Activated T-cell treated with anti-CD3 and anti-CD28 coated beads, Interleukin-2, amount 50 U/mL, for 4 hours (primary cell): ENCODE measurements around the gene FBXO44. TPM values are rescaled to one million over a fixed set of nuclear protein-coding genes. Genes with fewer than 3 reads are reported as not detected.
"Not testable (repeated sequence)": the region's sequence is repeated elsewhere in the genome, so short reads cannot be mapped to it uniquely, and the experiment has no call there.

Source experiments
- ATAC-seq, 2 donors: fragments of 200-7000 bp; cut with Tn5 transposase; one replicate each; pipeline ENCODE4 v1.10.0; 2021
- DNase-seq: peaks from one replicate; pipeline ENCODE4 v3.0.0-alpha.2; 2020
- H3K27me3 Mint-ChIP-seq: one replicate; pipeline ENCODE4 v1.8.0; 2021; ENCODE audit warnings: low read depth, mixed read lengths
- H3K36me3 Mint-ChIP-seq: one replicate; pipeline ENCODE4 v1.8.0; 2022; ENCODE audit warnings: mixed read lengths; ENCODE audit not compliant: insufficient read depth
- H3K4me1 Mint-ChIP-seq: one replicate; pipeline ENCODE4 v1.8.0; 2021; ENCODE audit warnings: low read depth, mixed read lengths
- H3K4me3 Mint-ChIP-seq: one replicate; pipeline ENCODE4 v1.8.0; 2021; ENCODE audit warnings: mild to moderate bottlenecking, moderate library complexity, mixed read lengths
- H3K9me3 Mint-ChIP-seq: one replicate; pipeline ENCODE4 v1.8.0; 2021; ENCODE audit warnings: mixed read lengths
- total RNA-seq, 3 donors: library from RNA; stranded (reverse); gene quantifications; one replicate each; pipeline ENCODE4 v1.2.1, GENCODE V29; 2021

Gene FBXO44
- total RNA-seq, 3 donors from 2014 or later: 12.6 to 13.6 (median 13.2) TPM

DNA sequence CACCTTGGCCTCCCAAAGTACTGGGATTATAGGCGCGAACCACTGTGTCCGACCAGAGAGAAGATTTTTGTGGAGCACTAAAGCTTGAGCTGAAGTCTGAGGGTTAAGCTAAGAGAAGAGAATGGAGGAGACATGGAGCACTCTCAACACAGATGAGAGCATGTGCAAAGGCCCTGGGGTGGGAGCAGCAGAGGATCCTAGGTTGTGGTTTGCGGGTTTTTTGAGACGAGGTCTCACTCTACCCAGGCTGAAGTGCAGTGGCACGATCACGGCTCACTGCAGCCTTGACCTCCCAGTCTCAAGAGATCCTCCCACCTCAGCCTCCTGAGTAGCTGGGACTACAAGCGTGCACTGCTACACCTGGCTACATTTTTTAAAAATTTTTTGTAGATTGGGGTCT lies 31.0 kb upstream of the FBXO44 start:
- Mint-ChIP-seq H3K9me3 (no peaks in the 10 kb centered on the region), H3K27me3 (peaks cover 25% of the 10 kb centered on the region), H3K4me3 (no peak overlapping the region), H3K36me3 (no peaks in the 10 kb centered on the region), H3K4me1 (no peaks in the 10 kb centered on the region)
- DNase-seq (no peak), ATAC-seq (no peak)

- Mint-ChIP-seq H3K27me3 (peaks cover 29% of the 10 kb centered on the region), H3K4me1 (no peaks in the 10 kb centered on the region), H3K36me3 (no peaks in the 10 kb centered on the region), H3K9me3 (no peaks in the 10 kb centered on the region), H3K4me3 (no peak overlapping the region)
- no peak for DNase-seq
- ATAC-seq: no peak
These were observed 28.1 kb upstream of the FBXO44 start for GRCh38 chr1:11626551-11626950.

- Mint-ChIP-seq H3K4me1 (no peaks in the 10 kb centered on the region), H3K27me3 (peaks cover 23% of the 10 kb centered on the region), H3K4me3 (no peak overlapping the region), H3K36me3 (no peaks in the 10 kb centered on the region), H3K9me3 (no peaks in the 10 kb centered on the region)
- DNase-seq: no peak
- no peak for ATAC-seq
These were observed 25.9 kb upstream of the FBXO44 start for GRCh38 chr1:11628767-11629166.

GRCh38 chr1:11629184-11630016 lies 25.3 kb upstream of the FBXO44 start:
- no peaks in the 10 kb centered on the region for H3K4me1 Mint-ChIP-seq
- DNase-seq (no peak), ATAC-seq (no peak)
- no peaks in the 10 kb centered on the region for H3K9me3 Mint-ChIP-seq
- no peak overlapping the region for H3K4me3 Mint-ChIP-seq
- H3K27me3 Mint-ChIP-seq: peaks cover 29% of the 10 kb centered on the region
- no peaks in the 10 kb centered on the region for H3K36me3 Mint-ChIP-seq

GRCh38 chr1:11634365-11635192 lies 20.1 kb upstream of the FBXO44 start:
- H3K27me3 Mint-ChIP-seq: peaks cover 23% of the 10 kb centered on the region
- DNase-seq (no peak), ATAC-seq (no peak)
- H3K4me1 Mint-ChIP-seq: no peaks in the 10 kb centered on the region
- no peaks in the 10 kb centered on the region for H3K9me3 Mint-ChIP-seq
- H3K36me3 Mint-ChIP-seq: no peaks in the 10 kb centered on the region
- H3K4me3 Mint-ChIP-seq: no peak overlapping the region

DNA sequence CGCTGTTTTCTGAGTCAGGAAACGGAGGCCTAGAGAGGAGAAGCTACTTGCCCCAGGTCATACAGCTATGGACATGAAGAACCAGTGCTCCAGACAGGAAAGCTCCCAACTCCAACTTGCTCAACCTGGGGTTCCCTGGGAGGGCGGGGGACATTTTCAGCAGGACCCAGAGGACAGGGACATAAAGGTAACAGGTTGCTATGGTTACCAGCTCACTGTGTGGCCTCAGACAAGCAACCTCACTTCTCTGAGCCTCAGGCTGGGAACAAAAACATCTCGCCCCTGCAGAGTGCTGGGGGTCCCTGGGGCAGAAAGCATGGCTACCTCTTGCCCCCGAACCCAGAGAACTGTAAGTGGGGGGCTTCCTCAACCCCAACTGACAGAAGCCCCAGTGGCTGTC lies 16.6 kb upstream of the FBXO44 start:
- DNase-seq: no peak
- H3K27me3 Mint-ChIP-seq: peaks cover 23% of the 10 kb centered on the region
- ATAC-seq: no peak
- H3K9me3 Mint-ChIP-seq: no peaks in the 10 kb centered on the region
- H3K4me1 Mint-ChIP-seq: no peaks in the 10 kb centered on the region
- H3K36me3 Mint-ChIP-seq: no peaks in the 10 kb centered on the region
- no peak overlapping the region for H3K4me3 Mint-ChIP-seq

- Mint-ChIP-seq H3K36me3 (no peaks in the 10 kb centered on the region), H3K9me3 (no peaks in the 10 kb centered on the region), H3K4me3 (no peak overlapping the region), H3K27me3 (peaks cover 14% of the 10 kb centered on the region), H3K4me1 (no peaks in the 10 kb centered on the region)
- ATAC-seq: no peak
- DNase-seq: no peak
These were observed 15.3 kb upstream of the FBXO44 start for GRCh38 chr1:11639372-11639771.

DNA sequence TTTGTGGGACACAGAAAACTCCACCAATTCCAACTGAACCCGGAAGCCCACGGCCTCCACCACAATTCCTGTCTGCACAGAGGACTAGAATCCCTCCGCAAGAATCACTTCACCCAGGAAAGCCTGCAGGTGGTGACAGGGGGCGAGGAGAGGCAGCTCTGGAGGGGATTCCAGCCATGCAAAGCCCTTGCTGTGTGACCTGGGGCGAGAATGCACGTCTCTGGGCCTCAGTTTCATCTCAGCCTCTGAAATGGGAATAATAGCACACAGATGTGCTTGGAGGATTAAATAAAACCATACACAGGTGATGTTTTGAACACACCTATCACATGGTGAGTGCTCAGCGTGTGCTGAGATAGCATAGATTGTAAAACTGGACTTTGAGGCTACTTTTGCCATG lies 14.6 kb upstream of the FBXO44 start:
- Mint-ChIP-seq H3K4me1 (no peaks in the 10 kb centered on the region), H3K27me3 (peaks cover 10% of the 10 kb centered on the region), H3K9me3 (no peaks in the 10 kb centered on the region), H3K36me3 (no peaks in the 10 kb centered on the region), H3K4me3 (no peak overlapping the region)
- DNase-seq (no peak), ATAC-seq (no peak)

DNA sequence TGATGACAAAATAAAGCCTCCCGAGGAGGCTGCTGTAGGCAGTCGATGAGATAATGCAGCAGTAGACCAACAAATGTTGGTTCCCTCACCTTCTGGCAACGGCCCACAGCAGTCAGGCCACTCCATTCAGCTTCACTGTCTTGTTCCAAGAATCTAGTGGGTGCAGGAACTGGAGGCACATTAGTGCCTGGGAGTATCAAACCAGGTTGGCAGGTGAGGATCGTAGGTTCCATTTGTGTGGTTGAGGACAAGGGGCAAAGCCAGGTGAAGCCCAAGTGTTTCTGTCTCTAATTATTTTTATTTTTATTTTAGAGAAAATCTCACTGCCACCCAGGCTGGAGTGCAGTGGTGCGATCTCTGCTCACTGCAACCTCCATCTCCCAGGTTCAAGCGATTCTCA lies 13.7 kb upstream of the FBXO44 start:
- Mint-ChIP-seq H3K4me1 (no peaks in the 10 kb centered on the region), H3K36me3 (no peaks in the 10 kb centered on the region), H3K4me3 (no peak overlapping the region), H3K9me3 (no peaks in the 10 kb centered on the region), H3K27me3 (peaks cover 7% of the 10 kb centered on the region)
- no peak for ATAC-seq
- no peak for DNase-seq

DNA sequence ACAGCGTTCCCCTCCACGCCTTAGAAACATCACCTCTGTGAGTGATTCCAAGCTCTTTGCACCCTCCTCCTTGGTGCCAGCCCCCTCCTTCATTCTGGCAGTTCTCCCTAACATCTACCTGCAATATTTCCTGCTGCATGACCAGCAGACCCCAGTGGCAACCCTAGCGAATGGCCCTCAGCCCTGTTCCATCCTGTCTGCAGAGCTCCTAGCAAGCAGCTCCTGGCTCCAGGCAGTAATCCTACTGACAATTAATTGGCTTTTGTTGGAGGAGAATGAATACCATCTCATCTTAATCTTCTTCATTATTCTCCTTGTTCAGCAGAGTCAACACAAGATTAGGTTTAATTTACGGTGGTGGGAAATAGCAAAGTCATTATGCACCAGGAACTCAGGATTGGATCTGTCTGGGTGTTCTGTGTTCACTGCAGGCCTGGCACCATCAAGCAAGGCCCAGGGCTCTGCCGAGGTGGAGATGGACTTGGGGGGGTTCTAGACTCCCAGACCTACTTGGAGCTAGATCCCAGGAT lies 12.8 kb upstream of the FBXO44 start:
- Mint-ChIP-seq H3K4me3 (no peak overlapping the region), H3K4me1 (no peaks in the 10 kb centered on the region), H3K36me3 (no peaks in the 10 kb centered on the region), H3K9me3 (no peaks in the 10 kb centered on the region), H3K27me3 (peaks cover 2% of the 10 kb centered on the region)
- DNase-seq (no peak), ATAC-seq (no peak)

- H3K9me3 Mint-ChIP-seq, H3K36me3 Mint-ChIP-seq, H3K27me3 Mint-ChIP-seq, H3K4me1 Mint-ChIP-seq, H3K4me3 Mint-ChIP-seq: not testable (repeated sequence)
- DNase-seq: peak; percentile 68
- ATAC-seq: peak; percentile 83 to 84
These were observed 12.2 kb upstream of the FBXO44 start for GRCh38 chr1:11642418-11643017.

- no peaks in the 10 kb centered on the region for H3K9me3 Mint-ChIP-seq
- H3K4me1 Mint-ChIP-seq: peaks cover 2% of the 10 kb centered on the region
- no peaks in the 10 kb centered on the region for H3K27me3 Mint-ChIP-seq
- no peak for DNase-seq
- no peaks in the 10 kb centered on the region for H3K36me3 Mint-ChIP-seq
- ATAC-seq: no peak
- no peak overlapping the region for H3K4me3 Mint-ChIP-seq
These were observed 10.9 kb upstream of the FBXO44 start for GRCh38 chr1:11643782-11644181.

DNA sequence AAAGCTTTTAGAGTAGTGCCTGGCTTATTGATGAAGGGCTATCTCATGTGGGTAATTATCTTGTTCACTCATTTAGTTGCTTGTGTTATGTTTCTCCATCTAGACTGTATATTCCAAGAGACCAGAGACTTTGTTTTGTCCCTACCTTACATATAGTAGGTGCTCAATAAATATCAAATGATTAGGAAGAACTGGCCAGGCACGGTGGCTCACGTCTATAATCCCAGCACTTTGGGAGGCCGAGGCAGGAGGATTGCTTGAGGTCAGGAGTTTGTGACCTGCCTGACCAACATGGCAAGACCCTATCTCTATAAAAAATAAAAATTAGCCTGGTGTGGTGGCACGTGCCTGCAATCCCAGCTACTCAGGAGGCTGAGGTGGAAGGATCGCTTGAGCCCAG lies 9.4 kb upstream of the FBXO44 start:
- H3K4me3 Mint-ChIP-seq: no peak overlapping the region
- H3K27me3 Mint-ChIP-seq: no peaks in the 10 kb centered on the region
- DNase-seq: no peak
- no peaks in the 10 kb centered on the region for H3K36me3 Mint-ChIP-seq
- peaks cover 10% of the 10 kb centered on the region for H3K4me1 Mint-ChIP-seq
- ATAC-seq: no peak
- H3K9me3 Mint-ChIP-seq: no peaks in the 10 kb centered on the region

GRCh38 chr1:11645670-11646265 lies 8.9 kb upstream of the FBXO44 start:
- Mint-ChIP-seq H3K27me3 (no peaks in the 10 kb centered on the region), H3K36me3 (no peaks in the 10 kb centered on the region), H3K4me1 (peaks cover 14% of the 10 kb centered on the region), H3K4me3 (no peak overlapping the region), H3K9me3 (no peaks in the 10 kb centered on the region)
- ATAC-seq (peak; percentile 47), DNase-seq (peak; percentile 79)
